CD4-positive, alpha-beta T cell treated with Interferon alpha-2 for 1 hour (primary cell): ENCODE measurements around the gene DENND10.
"Not testable (repeated sequence)": the region's sequence is repeated elsewhere in the genome, so short reads cannot be mapped to it uniquely, and the experiment has no call there.

Experiments
- DNase-seq, 2 donors: peaks; one replicate each; pipeline ENCODE4 v3.0.0-alpha.2; 2020 to 2022

The DENND10 gene

GRCh38 chr10:119167041-119167440 is 63.1 kb downstream of the DENND10 start:
- no peak for DNase-seq

- DNase-seq = no peak
Measured at GRCh38 chr10:119174109-119174508, 70.2 kb downstream of the DENND10 start.

GRCh38 chr10:119176166-119176565 is 72.3 kb downstream of the DENND10 start:
- DNase-seq = no peak

GRCh38 chr10:119177708-119178371 is 73.9 kb downstream of the DENND10 start:
- DNase-seq = no peak

GRCh38 chr10:119178372-119179119 is 74.6 kb downstream of the DENND10 start, which contains the start of gene PRDX3:
Gene PRDX3, minus strand, starts transcription at chr10:119178812. Its CDS starts 22 bp downstream, at chr10:119178790.
- DNase-seq = peak; percentile 88 to 92

GRCh38 chr10:119180850-119181400 is 77.0 kb downstream of the DENND10 start:
- not testable (repeated sequence) for DNase-seq

GRCh38 chr10:119183664-119184412 is 79.9 kb downstream of the DENND10 start:
- no peak for DNase-seq
